GM21619 (cell line): ENCODE data around the gene CFAP46.
"Not testable (repeated sequence)": the region's sequence is repeated elsewhere in the genome, so short reads cannot be mapped to it uniquely, and the experiment has no call there.

Source experiments
- ATAC-seq: cut with Tn5 transposase; IDR thresholded peaks from one replicate; pipeline ENCODE4 v1.9.1; 2021; ENCODE audit not compliant: unreplicated experiment

The CFAP46 gene

DNA sequence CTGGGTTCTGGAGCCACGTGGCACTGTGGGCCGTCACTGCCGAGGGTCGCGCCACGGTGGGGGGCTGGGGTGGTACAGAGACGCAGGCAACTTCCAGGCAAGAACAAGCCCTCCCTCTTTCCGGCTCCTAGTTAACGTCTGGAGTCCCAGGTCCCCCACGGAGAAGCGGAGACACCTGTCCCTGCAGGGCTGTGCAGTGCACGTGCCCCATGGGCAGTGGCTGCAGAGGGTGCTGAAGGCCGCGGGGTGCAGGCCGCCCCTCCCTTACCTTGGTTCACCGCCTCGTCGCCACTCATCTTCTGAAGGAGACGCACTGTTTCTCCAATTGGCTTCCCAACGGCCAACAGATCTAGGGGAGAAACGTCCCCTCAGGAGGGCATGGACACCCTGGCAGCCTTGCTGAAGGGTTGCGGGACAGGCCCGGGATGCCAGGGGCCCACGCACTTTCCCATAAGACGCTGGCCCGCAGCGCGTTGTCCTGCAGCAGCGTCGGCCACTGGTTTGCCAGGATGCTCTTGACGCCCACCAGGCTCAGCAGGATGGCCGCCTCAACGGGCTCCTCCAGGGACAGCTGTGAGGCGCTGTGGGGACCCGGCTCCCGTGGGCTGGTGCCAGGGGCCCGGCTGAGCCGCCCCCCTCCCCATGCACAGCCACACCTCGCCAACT lies 132.1 kb downstream of the CFAP46 start:
- no peak for ATAC-seq

GRCh38 chr10:132809232-132810140 lies 132.9 kb downstream of the CFAP46 start:
- no peak for ATAC-seq

DNA sequence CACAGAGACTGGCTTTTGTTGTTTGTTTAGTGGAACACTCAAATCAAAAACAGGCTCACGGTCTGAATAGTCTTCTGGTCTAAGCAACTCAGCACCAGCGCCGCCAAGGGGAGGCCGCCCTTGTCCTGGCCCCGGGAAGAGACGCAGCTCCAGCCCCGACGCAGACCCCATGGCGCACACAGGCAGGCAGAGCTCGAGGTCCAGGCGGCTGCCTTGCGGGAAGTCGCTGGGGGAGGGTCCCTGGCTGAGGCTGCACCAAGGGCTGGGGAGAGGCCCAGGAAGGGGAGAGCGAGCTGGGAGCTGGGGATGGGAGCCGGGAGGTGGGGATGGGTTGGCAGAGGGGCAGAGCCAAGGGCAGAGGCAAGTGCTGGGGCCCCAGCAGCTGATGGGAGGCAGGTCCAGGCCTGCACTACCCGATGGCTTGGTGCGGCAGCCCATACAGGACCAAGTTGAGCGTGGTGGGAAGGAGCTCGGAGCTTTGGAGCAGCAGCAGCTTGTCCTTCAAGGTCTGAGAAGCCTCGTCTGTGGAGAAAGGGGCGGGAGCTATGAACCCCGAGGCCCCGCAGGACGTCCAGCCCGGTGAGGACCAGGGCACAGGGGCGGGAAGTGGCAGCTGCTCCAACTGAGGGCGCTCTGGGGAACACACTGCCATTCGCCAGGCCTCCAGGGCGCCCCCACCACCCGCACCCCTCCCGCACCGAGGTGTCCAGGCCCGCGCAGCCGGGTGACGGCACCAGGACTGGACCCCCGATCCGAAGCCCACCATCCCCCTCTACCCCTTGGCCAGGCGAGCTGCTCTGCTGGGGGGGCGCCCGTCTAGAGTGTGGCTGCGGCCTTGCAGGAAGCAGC lies 133.8 kb downstream of the CFAP46 start:
- ATAC-seq: no peak

GRCh38 chr10:132807621-132808049 lies 134.7 kb downstream of the CFAP46 start:
- ATAC-seq: no peak

GRCh38 chr10:132806561-132807003 lies 135.8 kb downstream of the CFAP46 start:
- no peak for ATAC-seq

DNA sequence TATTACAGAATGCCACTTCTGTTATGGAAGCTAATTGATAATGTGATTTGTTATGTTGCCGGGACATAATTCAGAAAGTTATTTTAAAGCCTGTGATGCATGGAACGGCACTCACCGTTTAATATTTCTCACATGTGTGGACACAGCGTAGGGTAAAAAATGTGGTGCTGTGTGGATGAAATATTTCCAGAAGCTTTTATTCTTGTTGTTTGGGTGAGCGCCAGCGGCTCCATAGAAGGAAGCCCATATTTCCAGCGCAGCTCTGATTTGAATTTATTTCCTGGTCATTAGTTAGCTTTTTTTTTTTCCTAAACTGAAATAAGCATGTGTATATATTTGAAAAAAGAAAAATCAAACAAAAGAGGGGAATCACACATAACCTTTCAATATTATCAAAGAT lies 136.3 kb downstream of the CFAP46 start:
- ATAC-seq: no peak

GRCh38 chr10:132805599-132805998 lies 136.8 kb downstream of the CFAP46 start:
- no peak for ATAC-seq

GRCh38 chr10:132804785-132805426 lies 137.5 kb downstream of the CFAP46 start:
- no peak for ATAC-seq

DNA sequence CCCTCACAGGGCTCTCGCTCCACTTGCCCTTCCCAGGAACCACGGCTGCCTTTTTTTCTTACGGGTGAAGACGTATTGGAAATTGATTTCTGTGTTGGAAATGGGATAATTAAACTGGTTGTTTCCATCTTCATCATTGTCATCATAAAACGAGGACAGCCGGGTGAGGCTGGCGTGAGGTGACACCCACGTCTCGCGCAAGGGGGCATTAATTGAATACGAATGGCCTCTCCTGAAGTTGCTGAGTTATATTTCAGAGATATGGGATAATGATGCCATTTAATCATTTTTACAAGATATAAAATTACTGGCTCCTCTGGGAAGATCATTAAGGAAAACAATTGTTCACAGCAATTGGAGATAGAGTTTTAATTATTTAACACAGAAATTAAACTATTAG lies 138.1 kb downstream of the CFAP46 start:
- ATAC-seq: no peak

DNA sequence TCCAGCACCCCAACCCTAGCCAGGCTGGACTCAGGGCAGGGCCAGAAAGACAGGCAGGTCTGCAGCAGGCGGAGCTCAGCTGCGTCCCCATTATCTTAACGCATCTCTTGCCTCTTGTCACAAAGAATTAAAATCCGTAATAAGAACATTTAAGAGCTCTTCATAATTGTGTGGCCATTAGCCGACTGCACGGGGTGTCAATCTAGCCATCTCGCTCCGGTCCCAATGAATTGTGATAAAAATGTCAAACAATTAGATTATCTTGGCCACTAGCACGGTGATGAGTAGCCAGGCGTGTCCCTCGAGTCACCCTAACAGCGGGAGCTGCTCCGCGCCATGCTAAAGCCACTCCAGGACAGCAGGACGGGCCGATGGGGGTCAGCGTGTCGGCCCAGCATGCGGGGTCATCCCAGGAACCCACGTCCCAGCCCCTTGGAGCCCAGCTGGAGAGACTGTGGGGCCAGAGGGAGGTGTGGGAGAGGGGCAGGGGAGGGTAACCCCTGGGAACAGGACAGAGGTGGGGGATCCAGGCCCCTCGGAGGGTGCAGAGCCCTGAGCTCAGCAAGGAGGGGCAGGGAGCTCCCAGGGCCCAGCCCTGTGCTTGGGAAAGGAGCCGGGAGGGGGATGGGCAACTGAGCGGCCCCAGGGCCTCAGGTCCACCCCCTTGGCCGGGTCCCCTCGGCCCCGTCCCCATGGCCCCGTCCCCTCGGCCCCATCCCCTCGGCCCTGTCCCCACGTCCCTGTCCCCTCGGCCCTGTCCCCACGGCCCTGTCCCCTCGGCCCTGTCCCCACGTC lies 138.8 kb downstream of the CFAP46 start:
- no peak for ATAC-seq

DNA sequence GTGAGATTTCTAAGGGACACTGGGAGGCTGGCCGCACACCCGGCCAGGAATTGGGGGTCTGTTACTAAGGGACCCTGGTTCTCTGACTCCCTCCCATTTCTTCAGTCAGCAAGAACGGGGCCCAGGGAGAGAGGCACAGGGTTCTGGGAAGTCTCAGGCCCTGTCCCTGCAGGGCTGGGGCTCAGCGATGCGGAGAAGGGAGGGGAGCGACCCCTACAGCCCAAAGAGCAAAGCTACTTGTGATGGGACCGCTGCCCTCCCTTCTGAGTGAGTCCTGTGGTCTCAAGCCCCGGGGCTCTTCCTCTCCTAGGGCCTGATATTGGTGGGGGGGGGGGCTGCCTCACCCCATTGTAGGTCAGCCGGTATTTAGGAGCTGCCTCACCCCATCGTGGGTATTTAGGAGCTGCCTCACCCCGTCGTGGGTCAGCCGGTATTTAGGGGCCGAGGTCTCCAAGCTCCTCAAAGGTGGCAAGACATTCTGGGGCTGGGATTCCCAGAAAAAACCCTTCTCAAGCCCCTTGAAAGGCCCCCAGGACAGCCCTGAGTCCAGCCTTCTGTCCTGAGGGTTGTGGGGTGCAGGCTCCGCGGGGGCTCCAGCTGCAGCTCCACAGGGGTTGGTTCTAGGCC lies 139.6 kb downstream of the CFAP46 start:
- ATAC-seq: no peak

GRCh38 chr10:132802048-132802447 lies 140.3 kb downstream of the CFAP46 start:
- no peak for ATAC-seq

DNA sequence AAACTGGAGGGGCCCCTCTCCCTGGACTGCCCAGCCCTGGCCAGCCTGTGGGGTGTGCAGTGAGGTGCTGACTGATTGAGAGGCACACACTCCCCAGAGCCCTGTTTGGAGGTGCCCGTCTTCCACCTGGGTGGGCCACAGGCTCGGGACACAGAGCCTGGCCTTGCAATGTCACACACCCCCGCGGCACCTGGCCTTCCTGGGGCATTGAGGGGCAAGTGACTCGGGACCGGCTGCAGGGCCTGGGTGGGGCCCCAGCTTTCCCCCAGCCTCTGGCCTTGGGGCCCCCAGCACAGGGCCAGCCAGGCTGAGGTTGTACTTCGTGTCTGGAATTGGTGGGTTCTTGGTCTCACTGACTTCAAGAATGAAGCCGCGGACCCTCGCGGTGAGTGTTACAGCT lies 142.5 kb downstream of the CFAP46 start:
- ATAC-seq: no peak

GRCh38 chr10:132798876-132799275 lies 143.5 kb downstream of the CFAP46 start:
- ATAC-seq: no peak

- no peak for ATAC-seq
Measured at GRCh38 chr10:132798403-132798802, 144.0 kb downstream of the CFAP46 start.

- ATAC-seq: not testable (repeated sequence)
Measured at GRCh38 chr10:132797986-132798385, 144.4 kb downstream of the CFAP46 start.

DNA sequence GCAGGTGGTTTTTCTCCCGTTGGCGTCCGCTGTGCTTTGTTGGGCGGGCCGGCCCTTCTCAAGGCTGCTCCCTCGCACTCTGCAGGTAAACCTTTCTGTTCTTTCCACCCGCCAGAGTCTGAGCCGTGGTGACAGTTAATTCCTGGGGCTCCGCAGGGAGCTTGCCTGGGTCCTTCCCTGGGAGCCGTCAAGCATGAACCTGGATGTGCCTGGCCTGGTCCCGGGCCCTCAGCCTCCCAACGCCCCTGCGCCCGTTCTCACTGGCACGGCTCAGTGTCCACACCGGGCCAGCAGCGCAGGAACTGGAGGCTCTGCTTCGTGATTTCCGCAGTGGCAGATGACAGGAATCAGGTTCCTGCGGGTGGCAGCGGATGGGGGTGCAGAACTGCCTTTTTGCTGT lies 145.5 kb downstream of the CFAP46 start:
- ATAC-seq: no peak

GRCh38 chr10:132793871-132794849 lies 148.2 kb downstream of the CFAP46 start:
- no peak for ATAC-seq
